ENCODE data around the gene NR1H3. TPM values are rescaled to one million over a fixed set of nuclear protein-coding genes. Genes with fewer than 3 reads are reported as not detected.
"Not testable (repeated sequence)": the region's sequence is repeated elsewhere in the genome, so short reads cannot be mapped to it uniquely, and the experiment has no call there.

Gene NR1H3
- polyA plus RNA-seq, 3 donors: 39.1 to 52.3 (median 47.5) TPM

DNA sequence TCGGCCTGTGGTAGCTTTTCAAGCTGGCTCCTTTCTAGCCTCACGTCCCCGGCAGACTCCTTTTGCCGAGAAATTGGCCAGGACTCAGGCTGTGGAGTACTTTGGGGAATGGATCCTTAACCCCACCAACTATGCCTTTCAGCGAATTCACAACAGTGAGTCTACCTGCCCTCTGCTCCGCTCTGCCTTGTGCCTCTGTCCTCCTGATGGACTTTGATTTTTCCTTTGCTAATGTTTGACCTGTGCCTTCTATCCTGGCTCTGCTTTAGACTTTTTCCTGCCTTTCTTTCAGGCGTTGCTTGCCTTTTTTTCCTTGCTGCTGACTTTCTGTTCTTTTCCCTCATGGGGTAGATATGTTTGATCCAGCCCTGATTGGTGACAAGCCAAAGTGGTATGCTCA lies 24.7 kb downstream of the NR1H3 start:
- DNase-seq (ENCODE audit: extremely low read depth in 1 of 11, low read depth in 9 of 11, low spot score in 4 of 11): no peak

DNA sequence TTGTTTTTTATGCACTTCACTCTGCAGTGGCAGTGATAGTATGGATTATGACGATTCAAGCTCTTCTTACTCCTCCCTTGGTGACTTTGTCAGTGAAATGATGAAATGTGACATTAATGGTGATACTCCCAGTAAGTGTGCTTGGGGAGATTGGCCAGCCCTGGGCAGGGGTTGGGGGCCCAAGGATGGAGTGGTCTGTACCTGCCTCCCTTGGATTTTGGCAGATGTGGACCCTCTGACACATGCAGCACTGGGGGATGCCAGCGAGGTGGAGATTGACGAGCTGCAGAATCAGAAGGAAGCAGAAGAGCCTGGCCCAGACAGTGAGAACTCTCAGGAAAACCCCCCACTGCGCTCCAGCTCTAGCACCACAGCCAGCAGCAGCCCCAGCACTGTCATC lies 26.4 kb downstream of the NR1H3 start:
- no peak for DNase-seq (ENCODE audit: extremely low read depth in 1 of 11, low read depth in 9 of 11, low spot score in 4 of 11)

DNA sequence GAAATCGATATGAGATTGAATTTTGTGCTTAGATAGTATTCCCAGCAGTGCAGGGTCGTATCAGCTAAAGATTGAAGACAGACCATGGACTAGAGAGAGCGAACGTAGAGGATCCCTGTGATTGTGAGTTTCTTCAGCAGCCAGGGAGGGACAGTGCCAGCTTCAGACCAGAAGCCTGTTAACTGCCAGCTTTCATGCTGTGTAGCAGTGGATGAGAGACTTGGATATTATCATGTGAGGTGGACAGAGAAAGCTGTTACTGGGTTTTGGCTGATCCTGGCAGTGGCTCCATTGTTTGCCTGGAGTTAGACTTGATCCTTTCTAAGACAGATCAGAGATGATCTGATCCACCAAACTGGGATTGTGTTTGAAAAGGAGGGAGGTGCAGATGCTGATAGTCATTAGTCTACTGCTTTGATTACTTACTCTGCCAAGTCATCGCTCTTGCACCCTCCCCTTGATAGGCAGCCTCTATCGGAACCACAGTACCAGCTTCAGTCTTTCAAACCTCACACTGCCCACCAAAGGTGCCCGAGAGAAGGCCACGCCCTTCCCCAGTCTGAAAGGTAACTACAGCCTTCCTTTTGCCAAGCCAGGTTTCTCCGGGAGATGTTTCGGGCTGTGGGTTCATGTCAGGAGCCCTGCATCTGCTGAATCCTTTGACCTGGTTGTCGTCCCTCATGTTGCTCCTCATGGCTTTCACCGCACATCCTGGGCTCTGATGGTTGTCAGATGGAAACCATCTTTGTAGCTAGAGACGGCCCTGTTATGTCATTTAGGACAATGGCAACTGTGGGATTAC lies 28.4 kb downstream of the NR1H3 start:
- DNase-seq (ENCODE audit: extremely low read depth in 1 of 11, low read depth in 9 of 11, low spot score in 4 of 11): no peak

DNA sequence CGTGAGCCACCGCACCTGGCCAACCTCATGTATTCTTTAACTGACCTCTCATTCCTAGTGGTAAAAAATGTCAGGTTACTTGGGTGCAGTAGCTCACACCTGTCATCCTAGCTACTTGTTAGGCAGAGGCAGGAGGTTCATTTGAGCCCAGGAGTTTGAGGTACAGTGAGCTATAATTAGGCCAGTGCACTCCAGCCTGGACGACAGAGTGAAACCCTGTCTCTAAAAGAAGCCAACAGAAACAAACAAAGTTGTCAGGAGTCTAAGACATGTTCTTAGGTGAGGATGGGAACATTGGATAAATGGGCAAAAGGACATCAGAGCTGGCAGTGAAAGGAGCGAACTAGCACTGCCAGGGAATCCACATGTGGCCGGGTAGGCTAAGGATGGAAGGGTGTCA lies 30.3 kb downstream of the NR1H3 start:
- no peak for DNase-seq (ENCODE audit: extremely low read depth in 1 of 11, low read depth in 9 of 11, low spot score in 4 of 11)

DNA sequence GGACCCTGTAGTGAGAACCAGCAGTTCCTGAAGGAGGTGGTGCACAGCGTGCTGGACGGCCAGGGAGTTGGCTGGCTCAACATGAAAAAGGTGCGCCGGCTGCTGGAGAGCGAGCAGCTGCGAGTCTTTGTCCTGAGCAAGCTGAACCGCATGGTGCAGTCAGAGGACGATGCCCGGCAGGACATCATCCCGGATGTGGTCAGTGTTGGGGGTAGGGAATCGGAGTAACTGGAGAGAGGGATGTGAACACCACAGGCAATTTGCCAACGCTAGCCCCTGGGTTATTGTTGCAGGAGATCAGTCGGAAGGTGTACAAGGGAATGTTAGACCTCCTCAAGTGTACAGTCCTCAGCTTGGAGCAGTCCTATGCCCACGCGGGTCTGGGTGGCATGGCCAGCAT lies 32.1 kb downstream of the NR1H3 start:
- no peak for DNase-seq (ENCODE audit: extremely low read depth in 1 of 11, low read depth in 9 of 11, low spot score in 4 of 11)

DNA sequence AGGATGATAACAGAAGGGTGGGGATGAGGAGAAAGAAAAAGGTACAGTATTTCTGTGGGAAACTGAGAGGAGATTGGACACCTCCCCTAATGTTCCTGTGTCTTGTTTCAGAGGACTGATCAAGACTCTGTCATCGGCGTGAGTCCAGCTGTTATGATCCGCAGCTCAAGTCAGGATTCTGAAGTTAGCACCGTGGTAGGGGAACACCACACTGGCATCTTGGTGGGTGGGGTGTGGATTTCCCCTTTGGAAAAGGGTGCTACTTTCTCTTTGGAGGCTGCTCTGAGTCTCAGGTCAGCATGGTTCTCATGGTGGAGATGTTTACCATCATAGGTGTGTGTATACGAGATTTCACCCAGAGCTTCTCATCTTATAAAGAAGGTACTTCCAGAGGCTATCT lies 37.6 kb downstream of the NR1H3 start:
- no peak for DNase-seq (ENCODE audit: extremely low read depth in 1 of 11, low read depth in 9 of 11, low spot score in 4 of 11)

DNA sequence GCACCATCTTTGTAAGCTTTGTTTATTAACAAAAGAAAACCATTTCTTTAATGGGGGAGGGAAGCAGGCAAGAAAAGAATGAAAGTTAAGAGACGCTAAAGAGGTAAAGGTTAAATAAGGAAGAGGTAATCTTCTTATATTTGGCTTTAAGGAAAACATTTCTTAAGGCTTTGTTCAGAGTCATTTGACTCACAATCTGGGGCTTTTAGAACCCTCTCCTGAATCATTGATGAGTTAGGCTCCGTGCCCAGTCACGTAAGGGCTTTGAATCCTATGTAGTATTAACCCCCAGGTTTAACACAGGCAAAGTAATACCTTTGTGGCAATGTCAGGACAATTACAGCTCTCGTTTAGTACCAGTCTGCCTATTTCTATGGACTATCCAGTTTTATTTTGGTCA lies 38.2 kb downstream of the NR1H3 start:
- DNase-seq (ENCODE audit: extremely low read depth in 1 of 11, low read depth in 9 of 11, low spot score in 4 of 11): no peak

DNA sequence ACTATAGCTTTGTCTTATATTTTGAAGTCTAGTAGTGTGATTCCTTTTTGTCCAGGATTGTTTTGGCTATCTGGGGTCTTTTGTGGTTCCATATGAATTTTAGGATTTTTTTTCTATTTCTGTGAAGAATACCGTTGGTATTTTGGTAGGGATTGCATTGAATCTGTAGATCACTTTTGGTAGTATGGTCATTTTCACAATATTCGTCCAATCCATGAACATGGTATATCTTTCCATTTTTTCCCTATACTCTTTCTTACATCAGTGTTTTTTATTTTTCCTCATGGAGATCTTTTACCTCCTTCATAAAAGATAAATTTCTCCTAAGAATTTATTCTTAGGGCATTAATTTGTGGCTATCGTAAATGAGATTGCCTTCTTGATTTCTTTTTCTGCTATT lies 41.3 kb downstream of the NR1H3 start:
- DNase-seq (ENCODE audit: extremely low read depth in 1 of 11, low read depth in 9 of 11, low spot score in 4 of 11): no peak

DNA sequence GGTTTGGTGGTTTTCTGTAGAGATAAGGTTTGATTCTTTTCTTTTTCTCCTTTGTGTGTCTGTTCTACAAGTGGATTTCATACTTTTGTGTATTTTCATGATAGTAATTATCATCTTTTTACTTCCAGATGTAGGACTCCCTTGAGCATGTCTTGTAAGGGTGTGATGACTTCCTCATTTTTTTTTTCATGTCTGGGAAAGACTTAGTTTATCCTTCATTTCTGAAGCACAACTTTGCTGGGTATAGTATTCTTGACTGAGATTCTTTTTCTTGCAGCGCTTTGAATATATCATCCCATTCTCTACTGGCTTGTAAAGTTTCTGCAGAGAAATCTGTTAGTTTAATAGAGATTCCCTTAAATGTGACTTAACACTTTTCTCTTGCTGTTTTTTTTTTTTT lies 45.1 kb downstream of the NR1H3 start:
- DNase-seq (ENCODE audit: extremely low read depth in 1 of 11, low read depth in 9 of 11, low spot score in 4 of 11): no peak

DNA sequence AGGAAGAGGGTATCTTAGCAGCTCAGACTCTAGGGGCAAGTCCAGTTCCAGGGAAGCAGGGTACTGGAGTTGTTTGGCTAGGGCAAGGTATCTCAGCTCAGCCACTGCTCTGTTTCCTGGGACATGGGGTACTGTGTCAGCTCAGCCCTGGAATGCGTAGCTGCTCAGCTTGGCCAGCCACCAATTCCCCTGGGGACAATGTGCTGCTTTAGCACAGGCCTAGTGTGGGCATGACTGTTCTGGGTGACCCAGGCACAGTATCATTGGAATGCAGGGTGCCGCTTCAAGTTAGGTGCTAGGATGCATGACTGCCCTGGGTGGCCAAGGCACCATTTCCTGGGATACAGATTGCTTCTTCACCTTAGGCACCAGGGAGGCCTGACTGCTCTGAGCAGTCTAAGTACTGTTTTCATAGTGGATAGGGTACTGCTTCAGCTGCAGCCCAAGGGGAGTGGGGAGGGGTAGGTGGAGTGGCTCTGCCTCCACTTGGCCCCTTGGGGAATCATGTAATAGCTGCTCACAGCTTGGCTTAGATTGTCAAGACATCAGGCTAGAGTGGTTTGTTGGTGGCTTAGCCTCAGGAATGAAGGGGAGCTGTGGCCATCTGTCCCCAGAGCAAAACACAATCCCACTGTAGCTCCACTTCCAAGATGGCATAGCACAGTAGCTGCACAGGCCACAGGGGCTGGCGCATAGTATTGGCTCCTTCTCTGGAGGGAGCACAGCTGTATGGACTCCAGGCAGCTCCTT lies 48.1 kb downstream of the NR1H3 start:
- DNase-seq (ENCODE audit: extremely low read depth in 1 of 11, low read depth in 9 of 11, low spot score in 4 of 11): no peak

DNA sequence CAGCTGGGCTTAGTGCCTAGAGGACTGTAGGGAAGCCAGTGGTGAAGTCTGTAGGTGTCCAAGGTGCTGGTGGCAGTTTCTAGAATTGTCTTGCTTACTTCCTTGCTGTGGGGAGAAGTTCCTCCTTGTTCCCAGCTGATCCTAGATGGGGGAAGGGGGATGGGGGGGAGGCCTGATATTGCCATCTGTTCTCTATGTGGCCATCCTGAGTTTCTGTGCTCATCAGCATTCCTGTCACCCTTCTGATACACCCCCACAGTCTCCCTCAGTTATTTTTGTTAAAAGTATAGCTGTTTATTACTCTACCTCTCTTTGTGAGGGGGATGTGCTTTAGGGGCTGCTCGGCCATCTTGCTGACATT lies 48.7 kb downstream of the NR1H3 start:
- no peak for DNase-seq (ENCODE audit: extremely low read depth in 1 of 11, low read depth in 9 of 11, low spot score in 4 of 11)

DNA sequence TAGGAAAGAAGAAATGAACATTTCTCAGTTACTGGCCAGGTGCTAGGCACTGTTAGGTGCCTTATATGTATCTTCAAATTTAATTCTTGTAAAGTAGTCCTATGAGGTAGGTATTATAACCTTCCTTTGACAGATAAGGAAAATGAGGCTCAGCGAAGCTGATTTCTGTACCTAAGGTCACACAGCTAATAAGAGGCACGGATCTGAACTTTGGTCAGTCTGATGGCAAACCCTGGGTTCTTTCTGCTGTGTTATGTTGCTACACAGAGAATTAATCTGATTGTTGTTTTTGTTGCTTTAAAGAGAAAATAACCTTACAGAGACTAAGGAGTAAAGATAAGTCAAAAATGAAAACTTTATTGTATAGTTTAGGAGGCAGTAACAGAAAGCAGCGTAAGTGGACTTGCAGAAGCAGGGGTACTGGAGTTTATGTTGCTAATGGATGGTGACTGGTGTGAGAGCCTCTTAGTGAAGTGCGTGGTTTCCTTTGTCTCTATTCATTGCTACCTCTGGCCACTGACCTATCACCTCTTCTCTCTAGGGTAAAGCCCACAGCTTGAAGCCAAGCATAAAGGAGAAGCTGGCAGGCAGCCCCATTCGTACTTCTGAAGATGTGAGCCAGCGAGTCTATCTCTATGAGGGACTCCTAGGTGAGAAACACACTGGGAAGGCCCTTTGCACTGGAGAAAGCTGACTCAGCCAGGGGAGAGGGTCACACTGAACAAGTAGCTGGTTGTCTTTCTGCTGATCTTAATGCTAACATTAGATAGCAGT lies 50.4 kb downstream of the NR1H3 start:
- no peak for DNase-seq (ENCODE audit: extremely low read depth in 1 of 11, low read depth in 9 of 11, low spot score in 4 of 11)

DNA sequence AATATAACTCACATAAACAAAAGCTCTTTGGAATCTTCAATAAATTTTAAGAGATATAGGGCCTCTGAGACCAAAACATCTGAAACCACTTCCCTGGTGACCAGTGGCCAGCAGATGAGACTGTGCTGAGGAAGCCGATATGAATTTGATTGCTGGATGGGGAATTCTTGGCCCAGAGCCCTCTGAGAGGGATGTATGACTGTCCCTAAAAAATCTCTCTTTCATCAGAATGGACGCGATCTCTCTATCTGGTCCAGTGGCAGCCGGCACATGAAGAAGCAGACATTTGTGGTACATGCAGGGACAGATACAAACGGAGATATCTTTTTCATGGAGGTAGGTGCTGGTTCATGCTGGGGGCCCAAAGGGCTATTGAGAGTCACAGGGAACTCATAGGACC lies 57.2 kb downstream of the NR1H3 start:
- no peak for DNase-seq (ENCODE audit: extremely low read depth in 1 of 11, low read depth in 9 of 11, low spot score in 4 of 11)

DNA sequence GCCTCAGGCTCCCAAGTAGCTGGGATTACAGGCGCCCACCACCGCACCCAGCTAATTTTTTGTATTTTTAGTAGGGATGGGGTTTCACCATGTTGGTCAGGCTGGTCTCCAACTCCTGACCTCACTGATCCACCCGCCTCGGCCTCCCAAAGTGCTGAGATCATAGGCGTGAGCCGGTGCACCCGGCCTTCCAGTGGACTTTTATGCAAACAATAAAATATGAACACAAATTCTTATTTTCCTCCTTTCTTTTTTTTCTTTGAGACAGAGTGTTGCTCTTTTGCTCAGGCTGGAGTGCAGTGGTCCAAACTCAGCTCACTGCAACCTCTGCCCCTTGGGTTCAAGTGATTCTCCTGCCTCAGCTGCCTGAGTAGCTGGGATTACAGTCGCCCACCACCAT lies 58.7 kb downstream of the NR1H3 start:
- DNase-seq (ENCODE audit: extremely low read depth in 1 of 11, low read depth in 9 of 11, low spot score in 4 of 11): not testable (repeated sequence)

DNA sequence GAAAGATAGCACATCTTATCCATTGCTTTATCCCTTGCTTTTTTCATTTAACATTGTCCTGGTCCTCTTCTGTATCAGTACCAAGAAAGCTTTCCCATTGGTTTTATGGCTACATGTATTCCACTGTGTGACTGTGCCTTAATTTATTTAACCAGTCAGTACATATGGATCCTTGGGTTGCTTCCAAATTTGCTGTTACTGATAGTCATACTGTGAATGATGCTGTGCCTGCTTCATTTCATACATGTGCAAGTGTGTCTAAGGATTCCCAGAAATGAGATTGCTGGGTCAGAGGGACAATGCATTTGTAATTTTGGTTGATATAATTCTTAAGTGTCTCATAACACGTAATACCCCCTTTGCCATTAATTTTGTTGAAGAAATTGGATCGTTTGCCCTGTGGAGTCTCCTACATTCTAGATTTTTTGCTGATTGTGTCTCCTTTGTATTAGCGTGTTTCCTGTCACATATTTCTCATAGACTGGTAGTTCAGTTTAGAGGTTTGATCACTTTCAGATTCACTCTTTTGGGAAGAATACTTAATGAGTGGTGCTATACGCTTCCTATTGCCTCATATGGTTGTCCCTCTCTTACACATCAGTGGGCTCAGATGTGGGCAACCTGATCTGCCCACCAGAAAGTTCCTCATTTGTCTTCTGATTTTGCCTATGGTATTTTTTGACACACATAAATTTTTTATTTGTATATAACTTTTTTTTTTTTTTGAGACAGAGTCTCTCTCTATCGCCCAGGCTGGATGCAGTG lies 59.5 kb downstream of the NR1H3 start:
- DNase-seq (ENCODE audit: extremely low read depth in 1 of 11, low read depth in 9 of 11, low spot score in 4 of 11): no peak

DNA sequence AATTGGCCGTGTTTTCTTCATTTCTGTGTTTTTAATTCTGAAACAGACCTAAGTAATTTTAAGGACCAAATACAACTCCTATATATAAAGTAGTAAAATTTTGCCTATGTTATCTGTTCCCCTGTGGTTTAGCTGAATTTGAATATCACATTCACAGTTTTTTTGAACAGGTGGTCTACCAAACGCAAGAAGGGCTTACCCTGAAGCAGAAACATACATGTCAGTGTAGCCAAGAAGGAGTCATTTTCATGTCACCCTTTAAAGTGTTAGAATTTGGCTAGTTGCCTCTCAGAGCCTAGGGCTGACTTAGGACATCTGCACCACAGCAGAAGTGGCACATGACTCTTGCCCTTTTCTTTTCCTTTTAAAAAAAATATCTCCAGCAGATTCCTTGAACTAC lies 60.4 kb downstream of the NR1H3 start:
- DNase-seq (ENCODE audit: extremely low read depth in 1 of 11, low read depth in 9 of 11, low spot score in 4 of 11): no peak
